C4-2B (cell line): ENCODE results near the gene LELP1.
"Not testable (repeated sequence)": the region's sequence is repeated elsewhere in the genome, so short reads cannot be mapped to it uniquely, and the experiment has no call there.

Experiments
- H3K27ac ChIP-seq: fragments of 450-650 bp; 2 replicates; pipeline ENCODE4 v1.5.1; 2017
- ZFX ChIP-seq: fragments of 450-650 bp; IDR thresholded peaks from 2 replicates; pipeline ENCODE4 v1.6.1; 2017
- TF ChIP-seq, protein P1 (sequence below): fragments of 450-650 bp; conservative IDR thresholded peaks from 2 replicates; pipeline ENCODE4 v1.5.1; 2017; ENCODE audit warnings: mild to moderate bottlenecking

LELP1 gene

GRCh38 chr1:153213519-153213918 is 10.3 kb downstream of the LELP1 start:
- no peak overlapping the region for H3K27ac ChIP-seq
- TF ChIP-seq ZFX: no peak
- TF ChIP-seq, protein P1, sequence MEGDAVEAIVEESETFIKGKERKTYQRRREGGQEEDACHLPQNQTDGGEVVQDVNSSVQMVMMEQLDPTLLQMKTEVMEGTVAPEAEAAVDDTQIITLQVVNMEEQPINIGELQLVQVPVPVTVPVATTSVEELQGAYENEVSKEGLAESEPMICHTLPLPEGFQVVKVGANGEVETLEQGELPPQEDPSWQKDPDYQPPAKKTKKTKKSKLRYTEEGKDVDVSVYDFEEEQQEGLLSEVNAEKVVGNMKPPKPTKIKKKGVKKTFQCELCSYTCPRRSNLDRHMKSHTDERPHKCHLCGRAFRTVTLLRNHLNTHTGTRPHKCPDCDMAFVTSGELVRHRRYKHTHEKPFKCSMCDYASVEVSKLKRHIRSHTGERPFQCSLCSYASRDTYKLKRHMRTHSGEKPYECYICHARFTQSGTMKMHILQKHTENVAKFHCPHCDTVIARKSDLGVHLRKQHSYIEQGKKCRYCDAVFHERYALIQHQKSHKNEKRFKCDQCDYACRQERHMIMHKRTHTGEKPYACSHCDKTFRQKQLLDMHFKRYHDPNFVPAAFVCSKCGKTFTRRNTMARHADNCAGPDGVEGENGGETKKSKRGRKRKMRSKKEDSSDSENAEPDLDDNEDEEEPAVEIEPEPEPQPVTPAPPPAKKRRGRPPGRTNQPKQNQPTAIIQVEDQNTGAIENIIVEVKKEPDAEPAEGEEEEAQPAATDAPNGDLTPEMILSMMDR: no peak

DNA sequence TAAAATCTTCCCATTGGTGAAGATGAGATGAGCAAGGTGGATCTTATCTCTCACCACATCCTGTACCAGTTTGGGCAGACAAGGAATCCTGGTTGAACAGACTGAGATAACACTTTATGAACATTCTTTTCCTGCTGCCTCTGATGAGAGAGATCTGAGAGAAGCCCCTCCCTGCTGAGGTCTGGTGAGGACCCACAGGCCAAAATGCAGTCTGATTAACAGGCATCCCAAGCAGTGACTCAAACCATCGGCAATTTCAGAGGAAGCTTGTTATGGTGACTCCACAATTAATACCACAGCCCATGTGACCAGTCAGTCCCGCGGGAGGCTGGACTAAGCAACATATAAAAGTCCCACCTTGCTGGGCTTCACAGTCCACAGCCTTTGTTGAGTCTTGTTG is 14.0 kb downstream of the LELP1 start, which contains the start of gene PRR9:
TSS of gene PRR9 (plus strand) at position 373 of the 400 bp plus-strand sequence. CDS start 561 bp downstream, outside the sequence.
- no peak within 1 kb of the TSS for H3K27ac ChIP-seq
- TF ChIP-seq, protein P1: no peak
- TF ChIP-seq ZFX: no peak; the same call in 1 of the 2 replicates

DNA sequence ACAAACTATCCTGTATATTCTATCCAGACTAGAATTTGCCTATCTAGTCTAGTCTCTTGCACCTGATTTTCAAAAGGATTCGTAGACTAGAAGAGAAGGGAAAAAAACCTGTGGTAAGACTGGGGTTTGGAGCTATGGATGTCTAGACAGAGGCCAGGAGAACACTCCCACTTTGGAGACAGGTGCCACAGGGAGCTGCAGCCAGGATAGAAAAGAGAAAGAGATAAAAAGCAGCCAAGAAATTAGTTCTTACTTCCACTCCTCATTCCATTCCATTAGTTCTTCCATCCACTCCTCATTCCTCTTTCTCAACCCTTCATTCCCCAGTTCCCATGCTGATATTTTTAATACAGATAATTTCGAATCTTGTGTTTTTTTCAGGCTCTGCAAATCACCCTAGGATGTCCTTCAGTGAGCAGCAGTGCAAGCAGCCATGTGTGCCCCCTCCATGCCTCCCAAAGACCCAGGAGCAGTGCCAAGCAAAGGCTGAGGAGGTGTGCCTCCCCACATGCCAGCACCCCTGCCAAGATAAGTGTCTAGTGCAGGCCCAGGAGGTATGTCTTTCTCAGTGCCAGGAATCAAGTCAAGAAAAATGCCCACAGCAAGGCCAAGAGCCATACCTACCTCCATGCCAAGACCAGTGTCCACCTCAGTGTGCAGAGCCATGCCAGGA is 14.7 kb downstream of the LELP1 start:
- TF ChIP-seq ZFX: no peak
- TF ChIP-seq, protein P1: no peak

GRCh38 chr1:153220606-153221303 is 17.5 kb downstream of the LELP1 start:
- TF ChIP-seq, protein P1: no peak
- no peak for TF ChIP-seq ZFX

More for the DNA sequence above, 14.7 kb downstream of the LELP1 start:
- H3K27ac ChIP-seq: no peak overlapping the region

GRCh38 chr1:153223040-153223891 is 20.0 kb downstream of the LELP1 start:
- TF ChIP-seq, protein P1: peak; percentile 92
- not testable (repeated sequence) for H3K27ac ChIP-seq

More at GRCh38 chr1:153220606-153221303, 17.5 kb downstream of the LELP1 start:
- no peak overlapping the region for H3K27ac ChIP-seq

DNA sequence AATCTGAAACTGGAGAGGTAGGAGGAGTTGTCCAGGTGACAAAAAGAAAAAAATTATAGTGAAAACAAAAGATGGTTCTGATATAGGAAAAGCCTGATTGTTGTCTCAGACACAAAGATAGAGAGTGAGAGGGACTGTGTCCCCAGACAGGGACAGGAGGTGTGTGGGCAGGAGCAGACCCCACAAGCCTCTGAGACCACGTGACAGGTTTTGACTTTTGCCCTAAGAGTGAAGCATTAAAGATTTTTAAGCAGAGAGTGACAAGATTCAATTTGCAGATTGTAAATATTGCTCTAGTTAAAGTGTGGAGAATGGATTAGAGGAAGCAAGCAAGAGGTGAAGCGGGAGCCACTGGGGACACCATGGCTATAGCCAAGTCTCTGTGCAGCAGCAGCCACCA is 24.6 kb downstream of the LELP1 start:
- TF ChIP-seq, protein P1: no peak
- TF ChIP-seq ZFX: no peak
- no peak overlapping the region for H3K27ac ChIP-seq
